K562 (cell line): ENCODE data around the gene RNASE8. TPM values are rescaled to one million over a fixed set of nuclear protein-coding genes. Genes with fewer than 3 reads are reported as not detected.

Experiments
- BACH1 ChIP-seq: fragments of 200-800 bp; sonication (Bioruptor generic); IDR thresholded peaks from 2 replicates; pipeline ENCODE4 v1.6.1; 2016; ENCODE audit warnings: missing genetic modification characterization, missing compliant biosample characterization
- CBX1 ChIP-seq: sonication (generic); IDR thresholded peaks from 2 replicates; pipeline ENCODE4 v1.6.1; 2016; ENCODE audit warnings: antibody characterized with exemption, low read depth, mild to moderate bottlenecking
- CBX5 ChIP-seq: IDR thresholded peaks from 2 replicates; pipeline ENCODE4 v1.6.1; 2014; ENCODE audit warnings: low read depth, borderline replicate concordance
- HCFC1 ChIP-seq: IDR thresholded peaks from 2 replicates; pipeline ENCODE4 v1.6.1; 2012; ENCODE audit warnings: low read depth, low read length, improper control_type of control experiment
- JUN ChIP-seq, 2 experiments: sonication (generic) in 1 of 2; formaldehyde crosslinking in 1 of 2; IDR thresholded peaks; 2 replicates each; pipeline versions ENCODE4 v1.6.1 to v1.8.0; 2012 to 2022; ENCODE audit warnings: borderline replicate concordance in 2 of 2, mild to moderate bottlenecking in 2 of 2, improper control_type of control experiment in 1 of 2, low read depth in 1 of 2, low read length in 1 of 2, missing genetic modification reagents in 1 of 2
- NCOA4 ChIP-seq: fragments of 450-650 bp; IDR thresholded peaks from 2 replicates; pipeline ENCODE4 v1.6.1; 2018; ENCODE audit warnings: mild to moderate bottlenecking; ENCODE audit not compliant: partially characterized antibody
- NFATC3 ChIP-seq: fragments of 450-650 bp; IDR thresholded peaks from 2 replicates; pipeline ENCODE4 v1.6.1; 2017; ENCODE audit warnings: mild to moderate bottlenecking
- RBM34 ChIP-seq: fragments of 200-400 bp; formaldehyde crosslinking; IDR thresholded peaks from 2 replicates; pipeline ENCODE4 v1.6.1; 2018; ENCODE audit warnings: low read length, borderline replicate concordance; ENCODE audit not compliant: insufficient read depth
- SNIP1 ChIP-seq: fragments of 450-650 bp; IDR thresholded peaks from 2 replicates; pipeline ENCODE4 v1.7.1; 2017; ENCODE audit warnings: low read depth, mild to moderate bottlenecking
- SOX6 ChIP-seq: fragments of 450-650 bp; IDR thresholded peaks from 2 replicates; pipeline ENCODE4 v1.6.1; 2014; ENCODE audit warnings: mild to moderate bottlenecking
- SP2 ChIP-seq: IDR thresholded peaks from 2 replicates; pipeline ENCODE4 v1.6.1; 2011; ENCODE audit warnings: mild to moderate bottlenecking, low read depth, low read length, moderate library complexity; ENCODE audit not compliant: poor library complexity, severe bottlenecking; ENCODE audit errors: extremely low read depth
- ZNF436 ChIP-seq: fragments of 250-450, 450-650 bp; sonication (Bioruptor Pico); formaldehyde crosslinking; IDR thresholded peaks from 2 replicates; pipeline ENCODE4 v1.7.0; 2020; ENCODE audit warnings: mild to moderate bottlenecking
- polyA plus RNA-seq, 8 experiments: library from polyadenylated mRNA; depleted of rRNA in 4 of 8; stranded (reverse) in 5 of 8; unstranded in 3 of 8; fragments of >200 nt; fragmentation: Nextera tagmentation in 2 of 8; fragmentation: Illumina TruSeq in 1 of 8; extraction: Ambion mirVana in 2 of 8; extraction: Trizol in 1 of 8; gene quantifications; 2 replicates each; pipeline versions ENCODE4 v1.2.1 to v1.2.3, GENCODE V29; 2011 to 2014; ENCODE audit warnings: inconsistent platforms in 1 of 8, missing spikeins in 1 of 8
- total RNA-seq, 7 experiments: library from RNA; depleted of rRNA in 6 of 7; stranded (reverse); fragments of >200 nt in 6 of 7; fragmentation: Illumina TruSeq in 2 of 7; extraction: Trizol in 2 of 7; gene quantifications; 2 replicates each; pipeline versions ENCODE4 v1.2.1 to v1.2.3, GENCODE V29; 2011 to 2021; ENCODE audit warnings: low replicate concordance in 1 of 7
- TF ChIP-seq, protein P1 (sequence below): fragments of 450-650 bp; formaldehyde crosslinking; IDR thresholded peaks from 2 replicates; pipeline ENCODE4 v1.4.0; 2020; ENCODE audit warnings: mild to moderate bottlenecking, moderate library complexity
- TF ChIP-seq, protein P2 (sequence below): fragments of 450-650 bp; IDR thresholded peaks from 2 replicates; pipeline ENCODE4 v1.7.1; 2018; ENCODE audit warnings: mild to moderate bottlenecking, low read depth; ENCODE audit not compliant: partially characterized antibody
- TF ChIP-seq, protein P3 (sequence below): fragments of 250-450 bp; sonication (Bioruptor Pico); IDR thresholded peaks from 2 replicates; pipeline ENCODE4 v1.8.0; 2022; ENCODE audit warnings: inconsistent platforms
- TF ChIP-seq, protein P4 (sequence below): IDR thresholded peaks from 2 replicates; pipeline ENCODE4 v1.6.1; 2012; ENCODE audit warnings: low read depth, low read length, improper control_type of control experiment, borderline replicate concordance
- TF ChIP-seq, protein P5 (sequence below): fragments of 250-450 bp; sonication (Bioruptor Pico); IDR thresholded peaks from 2 replicates; pipeline ENCODE4 v1.5.0; 2020; ENCODE audit warnings: mild to moderate bottlenecking, borderline replicate concordance

Gene RNASE8
- total and polyA plus RNA-seq, 9 of the 15 experiments (the other 6 are each of a cell fraction or from before 2014, with no cell fraction given) = not detected

DNA sequence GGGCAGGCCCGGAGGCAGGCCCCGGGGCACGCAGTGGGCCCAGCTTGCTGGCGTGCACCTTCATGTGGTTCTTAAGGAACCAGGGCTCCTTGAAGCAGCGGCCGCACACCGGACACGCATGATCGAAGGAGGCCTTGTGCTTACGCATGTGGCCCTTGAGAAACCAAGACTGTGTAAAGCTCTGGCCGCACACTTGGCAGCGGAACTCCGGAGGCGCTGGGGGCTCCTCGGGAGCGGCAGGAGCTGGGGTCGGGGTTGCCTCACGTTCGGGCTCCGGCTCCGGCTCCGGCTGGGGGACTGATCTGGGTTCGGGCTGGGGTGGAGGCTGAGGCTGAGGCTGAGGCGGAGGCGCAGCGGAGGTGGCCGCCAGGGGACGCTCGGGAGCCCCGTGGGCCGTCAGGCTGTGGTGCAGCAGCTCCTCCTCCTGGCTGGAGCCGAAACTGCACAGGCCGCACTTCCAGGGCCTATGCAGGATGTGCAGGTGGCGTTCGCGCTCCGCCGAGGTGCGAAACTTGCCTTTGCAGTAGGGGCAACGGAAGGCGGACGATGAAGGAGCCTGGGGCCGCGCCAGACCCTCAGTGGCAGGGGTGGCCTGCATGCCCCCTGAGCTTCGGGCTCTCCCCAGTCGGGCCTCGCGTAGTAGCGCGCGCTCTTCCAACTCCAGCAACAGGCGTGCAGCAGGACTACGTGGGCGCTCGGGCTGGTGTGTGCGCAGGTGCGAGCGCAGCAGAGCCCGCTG, 34.8 kb downstream of the RNASE8 start (continued):
- TF ChIP-seq, protein P1, sequence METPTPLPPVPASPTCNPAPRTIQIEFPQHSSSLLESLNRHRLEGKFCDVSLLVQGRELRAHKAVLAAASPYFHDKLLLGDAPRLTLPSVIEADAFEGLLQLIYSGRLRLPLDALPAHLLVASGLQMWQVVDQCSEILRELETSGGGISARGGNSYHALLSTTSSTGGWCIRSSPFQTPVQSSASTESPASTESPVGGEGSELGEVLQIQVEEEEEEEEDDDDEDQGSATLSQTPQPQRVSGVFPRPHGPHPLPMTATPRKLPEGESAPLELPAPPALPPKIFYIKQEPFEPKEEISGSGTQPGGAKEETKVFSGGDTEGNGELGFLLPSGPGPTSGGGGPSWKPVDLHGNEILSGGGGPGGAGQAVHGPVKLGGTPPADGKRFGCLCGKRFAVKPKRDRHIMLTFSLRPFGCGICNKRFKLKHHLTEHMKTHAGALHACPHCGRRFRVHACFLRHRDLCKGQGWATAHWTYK (CRISPR knock-in tag) = no peak
- no peak for TF ChIP-seq SNIP1
- TF ChIP-seq HCFC1 = no peak
- 0 out of 2 replicates have a peak, but pooled peaks have one; percentile 31 for TF ChIP-seq JUN (IDR thresholded peaks at IDR 0.05; ENCODE audit: borderline replicate concordance, low read depth, low read length)
- TF ChIP-seq JUN (CRISPR knock-in tag; IDR thresholded peaks at IDR 0.05; ENCODE audit: borderline replicate concordance) = no peak
- TF ChIP-seq CBX1 = 0 out of 2 replicates have a peak, but pooled peaks have one; percentile 32
- TF ChIP-seq, protein P2, sequence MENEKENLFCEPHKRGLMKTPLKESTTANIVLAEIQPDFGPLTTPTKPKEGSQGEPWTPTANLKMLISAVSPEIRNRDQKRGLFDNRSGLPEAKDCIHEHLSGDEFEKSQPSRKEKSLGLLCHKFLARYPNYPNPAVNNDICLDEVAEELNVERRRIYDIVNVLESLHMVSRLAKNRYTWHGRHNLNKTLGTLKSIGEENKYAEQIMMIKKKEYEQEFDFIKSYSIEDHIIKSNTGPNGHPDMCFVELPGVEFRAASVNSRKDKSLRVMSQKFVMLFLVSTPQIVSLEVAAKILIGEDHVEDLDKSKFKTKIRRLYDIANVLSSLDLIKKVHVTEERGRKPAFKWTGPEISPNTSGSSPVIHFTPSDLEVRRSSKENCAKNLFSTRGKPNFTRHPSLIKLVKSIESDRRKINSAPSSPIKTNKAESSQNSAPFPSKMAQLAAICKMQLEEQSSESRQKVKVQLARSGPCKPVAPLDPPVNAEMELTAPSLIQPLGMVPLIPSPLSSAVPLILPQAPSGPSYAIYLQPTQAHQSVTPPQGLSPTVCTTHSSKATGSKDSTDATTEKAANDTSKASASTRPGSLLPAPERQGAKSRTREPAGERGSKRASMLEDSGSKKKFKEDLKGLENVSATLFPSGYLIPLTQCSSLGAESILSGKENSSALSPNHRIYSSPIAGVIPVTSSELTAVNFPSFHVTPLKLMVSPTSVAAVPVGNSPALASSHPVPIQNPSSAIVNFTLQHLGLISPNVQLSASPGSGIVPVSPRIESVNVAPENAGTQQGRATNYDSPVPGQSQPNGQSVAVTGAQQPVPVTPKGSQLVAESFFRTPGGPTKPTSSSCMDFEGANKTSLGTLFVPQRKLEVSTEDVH = no peak
- TF ChIP-seq, protein P3, sequence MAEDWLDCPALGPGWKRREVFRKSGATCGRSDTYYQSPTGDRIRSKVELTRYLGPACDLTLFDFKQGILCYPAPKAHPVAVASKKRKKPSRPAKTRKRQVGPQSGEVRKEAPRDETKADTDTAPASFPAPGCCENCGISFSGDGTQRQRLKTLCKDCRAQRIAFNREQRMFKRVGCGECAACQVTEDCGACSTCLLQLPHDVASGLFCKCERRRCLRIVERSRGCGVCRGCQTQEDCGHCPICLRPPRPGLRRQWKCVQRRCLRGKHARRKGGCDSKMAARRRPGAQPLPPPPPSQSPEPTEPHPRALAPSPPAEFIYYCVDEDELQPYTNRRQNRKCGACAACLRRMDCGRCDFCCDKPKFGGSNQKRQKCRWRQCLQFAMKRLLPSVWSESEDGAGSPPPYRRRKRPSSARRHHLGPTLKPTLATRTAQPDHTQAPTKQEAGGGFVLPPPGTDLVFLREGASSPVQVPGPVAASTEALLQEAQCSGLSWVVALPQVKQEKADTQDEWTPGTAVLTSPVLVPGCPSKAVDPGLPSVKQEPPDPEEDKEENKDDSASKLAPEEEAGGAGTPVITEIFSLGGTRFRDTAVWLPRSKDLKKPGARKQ (CRISPR knock-in tag) = no peak
- TF ChIP-seq BACH1 (tag) = no peak
- TF ChIP-seq NFATC3 = no peak
- TF ChIP-seq, protein P4, sequence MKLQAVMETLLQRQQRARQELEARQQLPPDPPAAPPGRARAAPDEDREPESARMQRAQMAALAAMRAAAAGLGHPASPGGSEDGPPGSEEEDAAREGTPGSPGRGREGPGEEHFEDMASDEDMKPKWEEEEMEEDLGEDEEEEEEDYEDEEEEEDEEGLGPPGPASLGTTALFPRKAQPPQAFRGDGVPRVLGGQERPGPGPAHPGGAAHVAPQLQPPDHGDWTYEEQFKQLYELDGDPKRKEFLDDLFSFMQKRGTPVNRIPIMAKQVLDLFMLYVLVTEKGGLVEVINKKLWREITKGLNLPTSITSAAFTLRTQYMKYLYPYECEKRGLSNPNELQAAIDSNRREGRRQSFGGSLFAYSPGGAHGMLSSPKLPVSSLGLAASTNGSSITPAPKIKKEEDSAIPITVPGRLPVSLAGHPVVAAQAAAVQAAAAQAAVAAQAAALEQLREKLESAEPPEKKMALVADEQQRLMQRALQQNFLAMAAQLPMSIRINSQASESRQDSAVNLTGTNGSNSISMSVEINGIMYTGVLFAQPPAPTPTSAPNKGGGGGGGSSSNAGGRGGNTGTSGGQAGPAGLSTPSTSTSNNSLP = no peak
- TF ChIP-seq SP2 = no peak
- no peak for TF ChIP-seq NCOA4
- TF ChIP-seq ZNF436 (CRISPR knock-in tag) = no peak
- TF ChIP-seq, protein P5, sequence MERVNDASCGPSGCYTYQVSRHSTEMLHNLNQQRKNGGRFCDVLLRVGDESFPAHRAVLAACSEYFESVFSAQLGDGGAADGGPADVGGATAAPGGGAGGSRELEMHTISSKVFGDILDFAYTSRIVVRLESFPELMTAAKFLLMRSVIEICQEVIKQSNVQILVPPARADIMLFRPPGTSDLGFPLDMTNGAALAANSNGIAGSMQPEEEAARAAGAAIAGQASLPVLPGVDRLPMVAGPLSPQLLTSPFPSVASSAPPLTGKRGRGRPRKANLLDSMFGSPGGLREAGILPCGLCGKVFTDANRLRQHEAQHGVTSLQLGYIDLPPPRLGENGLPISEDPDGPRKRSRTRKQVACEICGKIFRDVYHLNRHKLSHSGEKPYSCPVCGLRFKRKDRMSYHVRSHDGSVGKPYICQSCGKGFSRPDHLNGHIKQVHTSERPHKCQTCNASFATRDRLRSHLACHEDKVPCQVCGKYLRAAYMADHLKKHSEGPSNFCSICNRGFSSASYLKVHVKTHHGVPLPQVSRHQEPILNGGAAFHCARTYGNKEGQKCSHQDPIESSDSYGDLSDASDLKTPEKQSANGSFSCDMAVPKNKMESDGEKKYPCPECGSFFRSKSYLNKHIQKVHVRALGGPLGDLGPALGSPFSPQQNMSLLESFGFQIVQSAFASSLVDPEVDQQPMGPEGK (CRISPR knock-in tag) = no peak
- TF ChIP-seq SOX6 = no peak
- TF ChIP-seq CBX5 = peak; percentile 43; the same call in 1 of the 2 replicates
- no peak for TF ChIP-seq RBM34
